HepG2 (cell line): ENCODE data around the gene MCOLN1. TPM values are rescaled to one million over a fixed set of nuclear protein-coding genes. Genes with fewer than 3 reads are reported as not detected.
A peak's percentile ranks its signal among the peaks of the same experiment; 100 is the strongest.

Source experiments
- FOXM1 ChIP-seq: sonication (generic); formaldehyde crosslinking; IDR thresholded peaks from 2 replicates; pipeline ENCODE4 v1.5.0; 2020; ENCODE audit warnings: missing genetic modification reagents
- HMGA1 ChIP-seq: sonication (generic); formaldehyde crosslinking; conservative IDR thresholded peaks from 2 replicates; pipeline ENCODE4 v1.4.0; 2020; ENCODE audit warnings: missing genetic modification reagents
- KDM5B ChIP-seq: sonication (generic); formaldehyde crosslinking; IDR thresholded peaks from 2 replicates; pipeline ENCODE4 v1.4.0; 2020; ENCODE audit warnings: missing genetic modification reagents, mild to moderate bottlenecking, borderline replicate concordance
- MAFK ChIP-seq, 2 experiments: IDR thresholded peaks in 1 of 2; conservative IDR thresholded peaks in 1 of 2; 2 replicates each; pipeline ENCODE4 v1.6.1; 2011; ENCODE audit warnings: improper control_type of control experiment in 2 of 2, low read length in 2 of 2
- PRDM10 ChIP-seq: sonication (generic); formaldehyde crosslinking; IDR thresholded peaks from 2 replicates; pipeline ENCODE4 v1.4.0; 2020; ENCODE audit warnings: low read depth, missing genetic modification reagents
- TCF7L2 ChIP-seq: IDR thresholded peaks from 2 replicates; pipeline ENCODE4 v1.6.1; 2011; ENCODE audit warnings: mild to moderate bottlenecking, low read depth, low read length, moderate library complexity
- ZBTB4 ChIP-seq: sonication (generic); formaldehyde crosslinking; IDR thresholded peaks from 2 replicates; pipeline ENCODE4 v1.4.0; 2020; ENCODE audit warnings: missing genetic modification reagents, mild to moderate bottlenecking, borderline replicate concordance
- ZIK1 ChIP-seq: sonication (generic); formaldehyde crosslinking; IDR thresholded peaks from 2 replicates; pipeline ENCODE4 v1.5.0; 2020; ENCODE audit warnings: mild to moderate bottlenecking, low read depth, missing genetic modification reagents, borderline replicate concordance
- ZKSCAN8 ChIP-seq: IDR thresholded peaks from 2 replicates; pipeline ENCODE4 v1.6.1; 2016; ENCODE audit warnings: borderline replicate concordance, missing genetic modification reagents, missing compliant biosample characterization
- ZNF256 ChIP-seq: sonication (generic); formaldehyde crosslinking; conservative IDR thresholded peaks from 2 replicates; pipeline ENCODE4 v1.4.0; 2020; ENCODE audit warnings: missing genetic modification reagents
- ZNF282 ChIP-seq: fragments of 450-650 bp; IDR thresholded peaks from 2 replicates; pipeline ENCODE4 v1.6.1; 2018; ENCODE audit not compliant: partially characterized antibody
- ZNF512B ChIP-seq: sonication (generic); formaldehyde crosslinking; IDR thresholded peaks from 2 replicates; pipeline ENCODE4 v1.5.1; 2020; ENCODE audit warnings: missing genetic modification reagents, mild to moderate bottlenecking, borderline replicate concordance
- ZNF720 ChIP-seq: sonication (generic); formaldehyde crosslinking; IDR thresholded peaks from 2 replicates; pipeline ENCODE4 v1.4.0; 2020; ENCODE audit warnings: missing genetic modification reagents
- ZNF800 ChIP-seq: sonication (generic); formaldehyde crosslinking; IDR thresholded peaks from 2 replicates; pipeline ENCODE4 v1.4.0; 2020; ENCODE audit warnings: missing genetic modification reagents
- ZSCAN9 ChIP-seq: IDR thresholded peaks from 2 replicates; pipeline ENCODE4 v1.6.1; 2016; ENCODE audit warnings: borderline replicate concordance
- polyA plus RNA-seq, 8 experiments: library from polyadenylated mRNA; depleted of rRNA in 3 of 8; stranded (reverse) in 7 of 8; unstranded in 1 of 8; fragments of >200 nt; fragmentation: Illumina TruSeq in 4 of 8; extraction: Trizol in 4 of 8; gene quantifications; 2 replicates each; pipeline versions ENCODE4 v1.2.1 to v1.2.3, GENCODE V29; 2011 to 2016; ENCODE audit warnings: low read depth in 4 of 8, missing spikeins in 1 of 8, mixed read lengths in 1 of 8; ENCODE audit not compliant: insufficient read depth in 1 of 8
- total RNA-seq, 5 experiments: library from RNA; depleted of rRNA; stranded (reverse); fragments of >200 nt; fragmentation: Illumina TruSeq; extraction: Trizol; gene quantifications; 2 replicates each; pipeline ENCODE4 v1.2.3, GENCODE V29; 2016; ENCODE audit warnings: low read depth in 1 of 5

Gene MCOLN1
- total and polyA plus RNA-seq, 2 of the 13 experiments (the other 11 are each of a cell fraction or from before 2014, with no cell fraction given): 3.4 to 15.7 TPM

- peak; percentile 91 for TF ChIP-seq PRDM10
- no peak for TF ChIP-seq ZNF512B (CRISPR knock-in tag)
- TF ChIP-seq MAFK (conservative IDR thresholded peaks at IDR 0.05 in 1 of 2, IDR thresholded peaks at IDR 0.05 in 1 of 2; ENCODE audit: low read length in 2 of 2): no peak
- peak; percentile 89; the same call in 1 of the 2 replicates for TF ChIP-seq ZIK1 (CRISPR knock-in tag)
- no peak for TF ChIP-seq TCF7L2
- TF ChIP-seq ZNF720: peak; percentile 98
- TF ChIP-seq FOXM1 (CRISPR knock-in tag): peak; percentile 98
- peak; percentile 99 for TF ChIP-seq ZNF256
- peak; percentile 100 for TF ChIP-seq ZSCAN9 (CRISPR knock-in tag)
- TF ChIP-seq ZNF800: peak; percentile 86
- TF ChIP-seq KDM5B (CRISPR knock-in tag): peak; percentile 97
- no peak for TF ChIP-seq HMGA1
- TF ChIP-seq ZNF282: no peak
- TF ChIP-seq ZBTB4 (CRISPR knock-in tag): no peak
- peak; percentile 94 for TF ChIP-seq ZKSCAN8 (CRISPR knock-in tag)
These were observed 40.4 kb downstream of the MCOLN1 start (continued) for GRCh38 chr19:7562646-7563393.
